K562 (cell line): Measurements from ENCODE around the gene TOMT.

ENCODE experiments used
- CBFB ChIP-seq: sonication (generic); formaldehyde crosslinking; IDR thresholded peaks from 2 replicates; pipeline ENCODE4 v1.4.0; 2020; ENCODE audit warnings: mild to moderate bottlenecking, missing genetic modification reagents
- ELF1 ChIP-seq: fragments of 200-800 bp; sonication (Bioruptor generic); IDR thresholded peaks from 2 replicates; pipeline ENCODE4 v1.6.1; 2016; ENCODE audit warnings: missing genetic modification characterization, missing compliant biosample characterization
- ETV5 ChIP-seq: sonication (generic); formaldehyde crosslinking; IDR thresholded peaks from 2 replicates; pipeline ENCODE4 v1.4.0; 2020; ENCODE audit warnings: low read depth, mild to moderate bottlenecking, missing genetic modification reagents
- PCBP2 ChIP-seq: fragments of 200-400 bp; formaldehyde crosslinking; IDR thresholded peaks from 2 replicates; pipeline ENCODE4 v1.6.1; 2018; ENCODE audit warnings: low read length, low read depth, mild to moderate bottlenecking, moderate library complexity; ENCODE audit not compliant: poor library complexity, severe bottlenecking
- POLR2A ChIP-seq: fragments of 450-650 bp; conservative IDR thresholded peaks from 2 replicates; pipeline ENCODE4 v1.6.1; 2016
- XRCC5 ChIP-seq: fragments of 200-400 bp; formaldehyde crosslinking; IDR thresholded peaks from 2 replicates; pipeline ENCODE4 v1.6.1; 2017; ENCODE audit warnings: low read depth, mild to moderate bottlenecking, low read length
- TF ChIP-seq, protein P1 (sequence below): fragments of 450-650 bp; IDR thresholded peaks from 2 replicates; pipeline ENCODE4 v1.6.1; 2014; ENCODE audit warnings: low read depth, mild to moderate bottlenecking, moderate library complexity, borderline replicate concordance

DNA sequence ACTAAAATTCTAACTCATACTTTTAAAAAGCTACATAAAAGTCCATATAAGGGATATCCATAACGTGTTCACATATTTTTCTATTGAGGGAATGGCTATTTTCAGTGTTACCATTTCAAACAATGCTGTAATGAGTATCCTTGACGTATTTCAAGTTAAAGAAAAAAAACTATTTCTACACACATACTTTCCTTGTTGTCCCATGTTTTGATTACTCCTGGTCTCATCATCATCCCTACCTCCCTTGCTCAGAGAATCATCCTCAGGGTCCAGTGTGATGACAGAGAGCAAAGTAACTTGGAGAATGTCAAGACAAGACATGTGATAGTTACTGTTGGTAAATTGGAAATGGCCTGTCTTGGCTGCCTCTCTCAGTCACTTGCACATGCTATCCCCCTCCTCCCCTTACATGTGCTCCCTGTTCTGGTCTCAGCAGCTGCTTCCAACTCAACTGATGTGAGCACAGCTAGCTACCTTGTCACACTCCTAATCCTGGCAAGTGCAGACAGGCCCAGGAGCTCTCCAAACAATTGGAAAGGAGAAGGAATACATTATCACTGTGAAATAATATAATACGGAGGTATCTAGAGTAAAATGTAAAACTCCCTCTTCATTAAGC is 47.2 kb upstream of the TOMT start:
- TF ChIP-seq, protein P1, sequence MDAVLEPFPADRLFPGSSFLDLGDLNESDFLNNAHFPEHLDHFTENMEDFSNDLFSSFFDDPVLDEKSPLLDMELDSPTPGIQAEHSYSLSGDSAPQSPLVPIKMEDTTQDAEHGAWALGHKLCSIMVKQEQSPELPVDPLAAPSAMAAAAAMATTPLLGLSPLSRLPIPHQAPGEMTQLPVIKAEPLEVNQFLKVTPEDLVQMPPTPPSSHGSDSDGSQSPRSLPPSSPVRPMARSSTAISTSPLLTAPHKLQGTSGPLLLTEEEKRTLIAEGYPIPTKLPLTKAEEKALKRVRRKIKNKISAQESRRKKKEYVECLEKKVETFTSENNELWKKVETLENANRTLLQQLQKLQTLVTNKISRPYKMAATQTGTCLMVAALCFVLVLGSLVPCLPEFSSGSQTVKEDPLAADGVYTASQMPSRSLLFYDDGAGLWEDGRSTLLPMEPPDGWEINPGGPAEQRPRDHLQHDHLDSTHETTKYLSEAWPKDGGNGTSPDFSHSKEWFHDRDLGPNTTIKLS, result no peak
- TF ChIP-seq POLR2A (no peak), XRCC5 (no peak), CBFB (CRISPR knock-in tag) (no peak), ELF1 (tag) (no peak), PCBP2 (no peak), ETV5 (no peak)
